ENCODE data around the gene HAVCR1. TPM values are rescaled to one million over a fixed set of nuclear protein-coding genes. Genes with fewer than 3 reads are reported as not detected.

HAVCR1 gene
- total RNA-seq, 1 experiment from 2014 or later = not detected

DNA sequence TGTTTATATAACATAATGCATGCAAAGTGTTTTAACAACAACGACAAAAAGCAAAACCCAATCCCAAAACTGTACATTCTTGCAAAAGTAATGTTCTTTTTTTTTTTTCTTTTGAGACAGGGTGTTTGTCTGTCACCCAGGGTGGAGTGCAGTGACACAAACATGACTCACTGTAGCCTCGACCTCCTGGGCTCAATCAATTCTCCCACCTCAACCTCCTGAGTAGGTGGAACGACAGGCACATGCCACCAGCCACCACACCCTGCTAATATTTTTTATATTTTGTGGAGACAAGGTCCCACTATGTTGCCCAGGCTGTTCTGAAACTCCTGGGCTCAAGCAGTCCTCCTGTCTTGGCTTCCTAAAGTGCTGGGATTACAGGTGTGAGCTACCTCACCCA lies 13.6 kb upstream of the HAVCR1 start (continued):
- TF ChIP-seq POLR2AphosphoS5 (IDR thresholded peaks at IDR 0.05; ENCODE audit: low read depth, low read length) = no peak

DNA sequence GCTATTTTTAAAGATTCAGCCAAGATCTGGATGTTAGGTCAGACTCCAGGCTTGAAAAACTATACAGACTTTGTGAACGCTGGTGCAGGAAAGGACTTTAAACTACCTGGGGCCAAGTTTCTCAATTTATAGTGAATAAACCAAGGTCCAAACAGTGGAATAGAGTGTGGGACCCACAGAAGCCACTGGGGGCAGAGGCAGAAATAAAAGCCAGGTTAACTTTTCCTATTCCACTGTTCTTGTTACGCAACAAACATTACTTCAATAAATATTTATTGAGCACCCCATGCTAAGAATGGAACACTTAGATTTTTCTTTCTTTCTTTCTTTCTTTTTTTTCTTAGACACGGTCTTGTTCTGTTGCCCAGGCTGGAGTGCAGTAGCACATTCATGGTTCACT lies 11.0 kb upstream of the HAVCR1 start:
- no peak overlapping the region for H2AFZ ChIP-seq (ENCODE audit: low read depth, low read length, poor library complexity, severe bottlenecking)
- H3K4me1 ChIP-seq (ENCODE audit: control insufficient read depth in 1 of 2, insufficient read depth in 2 of 2, low read length in 2 of 2) = peaks cover 4 to 17% of the 10 kb centered on the region in 2 experiments; a peak in 3 of 4 replicates
- H3K9me3 ChIP-seq (ENCODE audit: control insufficient read depth in 1 of 2, insufficient read depth in 1 of 2, low read depth in 1 of 2, low read length in 2 of 2) = no peaks in the 10 kb centered on the region
- DNase-seq (ENCODE audit: low read depth, low spot score) = no peak
- TF ChIP-seq CEBPB (IDR thresholded peaks at IDR 0.05; ENCODE audit: low read depth) (peak; percentile 37; the same call in 1 of the 2 replicates), POLR2A (IDR thresholded peaks at IDR 0.05; ENCODE audit: borderline replicate concordance, extremely low read depth, insufficient read depth, insufficient read length) (no peak)
- TF ChIP-seq, protein P1, sequence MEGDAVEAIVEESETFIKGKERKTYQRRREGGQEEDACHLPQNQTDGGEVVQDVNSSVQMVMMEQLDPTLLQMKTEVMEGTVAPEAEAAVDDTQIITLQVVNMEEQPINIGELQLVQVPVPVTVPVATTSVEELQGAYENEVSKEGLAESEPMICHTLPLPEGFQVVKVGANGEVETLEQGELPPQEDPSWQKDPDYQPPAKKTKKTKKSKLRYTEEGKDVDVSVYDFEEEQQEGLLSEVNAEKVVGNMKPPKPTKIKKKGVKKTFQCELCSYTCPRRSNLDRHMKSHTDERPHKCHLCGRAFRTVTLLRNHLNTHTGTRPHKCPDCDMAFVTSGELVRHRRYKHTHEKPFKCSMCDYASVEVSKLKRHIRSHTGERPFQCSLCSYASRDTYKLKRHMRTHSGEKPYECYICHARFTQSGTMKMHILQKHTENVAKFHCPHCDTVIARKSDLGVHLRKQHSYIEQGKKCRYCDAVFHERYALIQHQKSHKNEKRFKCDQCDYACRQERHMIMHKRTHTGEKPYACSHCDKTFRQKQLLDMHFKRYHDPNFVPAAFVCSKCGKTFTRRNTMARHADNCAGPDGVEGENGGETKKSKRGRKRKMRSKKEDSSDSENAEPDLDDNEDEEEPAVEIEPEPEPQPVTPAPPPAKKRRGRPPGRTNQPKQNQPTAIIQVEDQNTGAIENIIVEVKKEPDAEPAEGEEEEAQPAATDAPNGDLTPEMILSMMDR (IDR thresholded peaks at IDR 0.05 in 2 of 3, conservative IDR thresholded peaks at IDR 0.05 in 1 of 3; ENCODE audit: borderline replicate concordance in 1 of 3, insufficient read depth in 1 of 3, low read depth in 2 of 3, low read length in 2 of 3) = peak in 2 of 3 experiments; percentile 27 to 41; a peak in 4 of 6 replicates
- ATAC-seq = 0 out of 2 replicates have a peak, but pooled peaks have one; percentile 47
- intact Hi-C loops (cut with micrococcal nuclease) = no loop called here
- H3K79me2 ChIP-seq (ENCODE audit: insufficient read depth, low read length) = no peaks in the 10 kb centered on the region
- H4K20me1 ChIP-seq (ENCODE audit: insufficient read depth) = no peaks in the 10 kb centered on the region
- no peaks in the 10 kb centered on the region for H3K36me3 ChIP-seq (ENCODE audit: control insufficient read depth in 1 of 2, insufficient read depth in 2 of 2, low read length in 2 of 2)
- RAD21 ChIA-PET (ENCODE audit: low non-redundant PET in 1 of 2, low total read pairs in 2 of 2, uncharacterized antibody in 2 of 2, unreplicated experiment in 2 of 2) = no interaction called here
- no peaks in the 10 kb centered on the region for H3K27me3 ChIP-seq (ENCODE audit: insufficient read depth, low read length)
- no peak overlapping the region for H3K27ac ChIP-seq (ENCODE audit: low read depth, low read length)
- CTCF ChIA-PET = no interaction called here
- H3K9ac ChIP-seq (ENCODE audit: low read length) = no peak overlapping the region
- POLR2A ChIA-PET = no interaction called here
- BruUV-seq (replicated peaks) = no TSS peak
- H3K9me2 ChIP-seq (ENCODE audit: insufficient read depth) = no peaks in the 10 kb centered on the region
- H3K4me3 ChIP-seq (replicated peaks in 1 of 2; ENCODE audit: low read depth in 1 of 2, low read length in 2 of 2) = no peak overlapping the region
- no peak overlapping the region for H3K4me2 ChIP-seq (ENCODE audit: low read length)

DNA sequence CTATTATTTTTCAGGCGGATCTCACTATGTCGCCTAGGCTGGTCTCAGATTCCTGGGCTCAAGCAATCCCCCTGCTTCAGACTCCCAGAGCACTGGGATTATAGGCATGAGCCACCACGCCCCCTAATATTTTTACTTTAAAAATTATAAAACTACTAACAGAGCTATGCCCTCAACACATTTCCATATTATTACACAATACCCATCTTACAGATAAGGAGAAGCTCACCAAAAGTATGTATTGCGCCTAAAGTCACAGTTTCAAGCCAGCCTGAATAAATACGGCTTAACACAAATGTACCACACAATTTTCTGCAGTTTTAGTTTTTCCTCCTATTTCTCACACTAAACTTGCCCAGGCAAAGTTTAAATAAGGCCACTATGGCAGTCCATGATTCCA lies 9.9 kb upstream of the HAVCR1 start:
- H3K79me2 ChIP-seq (ENCODE audit: insufficient read depth, low read length) = no peaks in the 10 kb centered on the region
- intact Hi-C loops (cut with micrococcal nuclease) = no loop called here
- RAD21 ChIA-PET (ENCODE audit: low non-redundant PET in 1 of 2, low total read pairs in 2 of 2, uncharacterized antibody in 2 of 2, unreplicated experiment in 2 of 2) = no interaction called here
- DNase-seq (ENCODE audit: low read depth, low spot score) (no peak), ATAC-seq (no peak)
- POLR2A ChIA-PET = no interaction called here
- peaks cover 4 to 17% of the 10 kb centered on the region in 2 experiments; a peak in 3 of 4 replicates for H3K4me1 ChIP-seq (ENCODE audit: control insufficient read depth in 1 of 2, insufficient read depth in 2 of 2, low read length in 2 of 2)
- no peak overlapping the region for H3K27ac ChIP-seq (ENCODE audit: low read depth, low read length)
- H3K4me3 ChIP-seq (replicated peaks in 1 of 2; ENCODE audit: low read depth in 1 of 2, low read length in 2 of 2) = no peak overlapping the region
- CTCF ChIA-PET = no interaction called here
- BruUV-seq (replicated peaks) = no TSS peak
- H3K9ac ChIP-seq (ENCODE audit: low read length) = no peak overlapping the region
- H3K4me2 ChIP-seq (ENCODE audit: low read length) = no peak overlapping the region
- H3K9me3 ChIP-seq (ENCODE audit: control insufficient read depth in 1 of 2, insufficient read depth in 1 of 2, low read depth in 1 of 2, low read length in 2 of 2) = no peaks in the 10 kb centered on the region
- H3K9me2 ChIP-seq (ENCODE audit: insufficient read depth) = no peaks in the 10 kb centered on the region
- H2AFZ ChIP-seq (ENCODE audit: low read depth, low read length, poor library complexity, severe bottlenecking) = no peak overlapping the region
- no peaks in the 10 kb centered on the region for H4K20me1 ChIP-seq (ENCODE audit: insufficient read depth)
- no peaks in the 10 kb centered on the region for H3K36me3 ChIP-seq (ENCODE audit: control insufficient read depth in 1 of 2, insufficient read depth in 2 of 2, low read length in 2 of 2)
- no peaks in the 10 kb centered on the region for H3K27me3 ChIP-seq (ENCODE audit: insufficient read depth, low read length)
- TF ChIP-seq SIN3A (IDR thresholded peaks at IDR 0.05; ENCODE audit: low read depth) (no peak), FOSL1 (IDR thresholded peaks at IDR 0.05; ENCODE audit: low read depth) (no peak), TCF7L2 (IDR thresholded peaks at IDR 0.05; ENCODE audit: borderline replicate concordance, extremely low read depth, insufficient read depth, insufficient read length) (no peak), ZFX (IDR thresholded peaks at IDR 0.05) (no peak), ZNF274 (IDR thresholded peaks at IDR 0.05; ENCODE audit: low read depth, low read length) (no peak), RAD21 (IDR thresholded peaks at IDR 0.05; ENCODE audit: low read depth) (no peak), SRF (IDR thresholded peaks at IDR 0.05; ENCODE audit: low read depth) (no peak), YY1 (IDR thresholded peaks at IDR 0.05; ENCODE audit: extremely low read depth, insufficient replicate concordance, low read depth, low read length) (no peak), POLR2A (IDR thresholded peaks at IDR 0.05; ENCODE audit: borderline replicate concordance, extremely low read depth, insufficient read depth, insufficient read length) (no peak)
- TF ChIP-seq, protein P1 (IDR thresholded peaks at IDR 0.05 in 2 of 3, conservative IDR thresholded peaks at IDR 0.05 in 1 of 3; ENCODE audit: borderline replicate concordance in 1 of 3, insufficient read depth in 1 of 3, low read depth in 2 of 3, low read length in 2 of 3) = no peak
- TF ChIP-seq, protein P2, sequence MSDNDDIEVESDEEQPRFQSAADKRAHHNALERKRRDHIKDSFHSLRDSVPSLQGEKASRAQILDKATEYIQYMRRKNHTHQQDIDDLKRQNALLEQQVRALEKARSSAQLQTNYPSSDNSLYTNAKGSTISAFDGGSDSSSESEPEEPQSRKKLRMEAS (IDR thresholded peaks at IDR 0.05) = no peak
